IMR-90 (cell line): ENCODE measurements around the gene TRPV3.

Source experiments
- BHLHE40 ChIP-seq: fragments of 150-350 bp; IDR thresholded peaks from 2 replicates; pipeline ENCODE4 v1.6.1; 2016; ENCODE audit warnings: mild to moderate bottlenecking, low read depth, low read length
- CHD1 ChIP-seq: IDR thresholded peaks from 2 replicates; pipeline ENCODE4 v1.6.1; 2012; ENCODE audit warnings: low read depth, low read length, improper control_type of control experiment
- CTCF ChIP-seq: conservative IDR thresholded peaks from 2 replicates; pipeline ENCODE4 v1.5.1; 2012; ENCODE audit warnings: mild to moderate bottlenecking, low read depth, low read length, improper control_type of control experiment
- MAFK ChIP-seq: IDR thresholded peaks from 2 replicates; pipeline ENCODE4 v1.6.1; 2012; ENCODE audit warnings: low read depth, low read length, improper control_type of control experiment
- MAZ ChIP-seq: IDR thresholded peaks from 2 replicates; pipeline ENCODE4 v1.6.1; 2012; ENCODE audit warnings: low read depth, mild to moderate bottlenecking, low read length, improper control_type of control experiment, moderate library complexity, borderline replicate concordance
- MXI1 ChIP-seq: IDR thresholded peaks from 2 replicates; pipeline ENCODE4 v1.6.1; 2012; ENCODE audit warnings: low read depth, mild to moderate bottlenecking, low read length, moderate library complexity, borderline replicate concordance
- NFE2L2 ChIP-seq: fragments of 150-350 bp; IDR thresholded peaks from 2 replicates; pipeline ENCODE4 v1.6.1; 2016; ENCODE audit warnings: low read depth, mild to moderate bottlenecking, low read length
- POLR2A ChIP-seq: IDR thresholded peaks from 2 replicates; pipeline ENCODE4 v1.6.1; 2012; ENCODE audit warnings: mild to moderate bottlenecking, low read depth, low read length
- RFX5 ChIP-seq: IDR thresholded peaks from 2 replicates; pipeline ENCODE4 v1.8.0; 2012; ENCODE audit warnings: low read depth, mild to moderate bottlenecking, low read length, moderate library complexity
- SMC3 ChIP-seq: fragments of 150-350 bp; IDR thresholded peaks from 2 replicates; pipeline ENCODE4 v1.6.1; 2016; ENCODE audit warnings: low read depth, mild to moderate bottlenecking, antibody characterized with exemption, low read length, moderate library complexity
- TF ChIP-seq, protein P1 (sequence below): fragments of 150-350 bp; IDR thresholded peaks from 2 replicates; pipeline ENCODE4 v1.6.1; 2016; ENCODE audit warnings: low read depth, mild to moderate bottlenecking, low read length, moderate library complexity, borderline replicate concordance

GRCh38 chr17:3566551-3566950 is 8.9 kb upstream of the TRPV3 start:
- no peak for TF ChIP-seq CTCF
- no peak for TF ChIP-seq MAZ
- TF ChIP-seq CHD1 = no peak
- no peak for TF ChIP-seq POLR2A
- TF ChIP-seq MXI1 = no peak
- TF ChIP-seq, protein P1, sequence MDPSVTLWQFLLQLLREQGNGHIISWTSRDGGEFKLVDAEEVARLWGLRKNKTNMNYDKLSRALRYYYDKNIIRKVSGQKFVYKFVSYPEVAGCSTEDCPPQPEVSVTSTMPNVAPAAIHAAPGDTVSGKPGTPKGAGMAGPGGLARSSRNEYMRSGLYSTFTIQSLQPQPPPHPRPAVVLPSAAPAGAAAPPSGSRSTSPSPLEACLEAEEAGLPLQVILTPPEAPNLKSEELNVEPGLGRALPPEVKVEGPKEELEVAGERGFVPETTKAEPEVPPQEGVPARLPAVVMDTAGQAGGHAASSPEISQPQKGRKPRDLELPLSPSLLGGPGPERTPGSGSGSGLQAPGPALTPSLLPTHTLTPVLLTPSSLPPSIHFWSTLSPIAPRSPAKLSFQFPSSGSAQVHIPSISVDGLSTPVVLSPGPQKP = no peak
- no peak for TF ChIP-seq SMC3
- TF ChIP-seq MAFK = no peak
- TF ChIP-seq RFX5 = no peak
- no peak for TF ChIP-seq BHLHE40
- TF ChIP-seq NFE2L2 = no peak
